WTC11 (cell line): ENCODE measurements around the gene SPRR2D. TPM values are rescaled to one million over a fixed set of nuclear protein-coding genes. Genes with fewer than 3 reads are reported as not detected.

Experiments
- ATAC-seq: fragments of 200-7000 bp; cut with Tn5 transposase; 2 replicates; pipeline ENCODE4 v1.10.0; 2021; ENCODE audit warnings: mild to moderate bottlenecking, moderate library complexity
- CTCF ChIA-PET: fragments of 300-600 bp; sonication (Branson Sonifier 250); formaldehyde crosslinking; loops from one replicate; lab custom pipeline; 2021; ENCODE audit warnings: antibody characterized with exemption; lab: Charles Lee
- POLR2A ChIA-PET: fragments of 350-600 bp; sonication (Branson Sonifier 250); formaldehyde crosslinking; loops from one replicate; lab custom pipeline; 2021; ENCODE audit warnings: antibody characterized with exemption; lab: Charles Lee
- DNase-seq: peaks from one replicate; pipeline ENCODE4 v3.0.0; 2021; ENCODE audit warnings: low spot score
- H3K27ac Mint-ChIP-seq: 2 replicates; pipeline ENCODE4 v1.8.0; 2021; ENCODE audit warnings: mixed read lengths
- H3K27me3 Mint-ChIP-seq: 2 replicates; pipeline ENCODE4 v1.8.0; 2021; ENCODE audit warnings: low read depth, mild to moderate bottlenecking, moderate library complexity, mixed read lengths
- H3K36me3 Mint-ChIP-seq: 2 replicates; pipeline ENCODE4 v1.8.0; 2021; ENCODE audit warnings: mixed read lengths
- H3K4me1 Mint-ChIP-seq: 2 replicates; pipeline ENCODE4 v1.8.0; 2022; ENCODE audit warnings: mixed read lengths
- H3K4me3 Mint-ChIP-seq: 2 replicates; pipeline ENCODE4 v1.8.0; 2021; ENCODE audit warnings: mild to moderate bottlenecking, moderate library complexity, mixed read lengths
- H3K9me3 Mint-ChIP-seq: 2 replicates; pipeline ENCODE4 v1.8.0; 2021; ENCODE audit warnings: mixed read lengths
- ATF3 ChIP-seq: sonication (generic); formaldehyde crosslinking; conservative IDR thresholded peaks from 2 replicates; pipeline ENCODE4 v1.8.1; 2022; ENCODE audit warnings: mild to moderate bottlenecking, missing genetic modification reagents
- ATF6 ChIP-seq: sonication (generic); formaldehyde crosslinking; IDR thresholded peaks from 2 replicates; pipeline ENCODE4 v1.8.1; 2023; ENCODE audit warnings: mild to moderate bottlenecking, missing genetic modification reagents
- E2F1 ChIP-seq: sonication (generic); formaldehyde crosslinking; IDR thresholded peaks from 2 replicates; pipeline ENCODE4 v1.8.0; 2022; ENCODE audit warnings: mild to moderate bottlenecking, missing genetic modification reagents
- ELF4 ChIP-seq: sonication (generic); formaldehyde crosslinking; IDR thresholded peaks from 2 replicates; pipeline ENCODE4 v1.8.1; 2022; ENCODE audit warnings: low read depth, mild to moderate bottlenecking, moderate library complexity, missing genetic modification reagents
- ERG ChIP-seq: fragments of 250-450 bp; sonication (Bioruptor Pico); IDR thresholded peaks from 2 replicates; pipeline ENCODE4 v1.8.0; 2021; ENCODE audit warnings: mild to moderate bottlenecking
- GRHL2 ChIP-seq: fragments of 250-450 bp; sonication (Bioruptor Pico); IDR thresholded peaks from 2 replicates; pipeline ENCODE4 v1.8.0; 2022; ENCODE audit warnings: mild to moderate bottlenecking, moderate library complexity; ENCODE audit not compliant: insufficient replicate concordance, severe bottlenecking
- GTF2I ChIP-seq: fragments of 250-450 bp; sonication (Bioruptor Pico); conservative IDR thresholded peaks from 2 replicates; pipeline ENCODE4 v1.4.0; 2021; ENCODE audit warnings: mild to moderate bottlenecking
- IRF1 ChIP-seq: sonication (generic); formaldehyde crosslinking; IDR thresholded peaks from 2 replicates; pipeline ENCODE4 v1.8.0; 2023; ENCODE audit warnings: missing genetic modification reagents
- MAX ChIP-seq: sonication (generic); formaldehyde crosslinking; IDR thresholded peaks from 2 replicates; pipeline ENCODE4 v1.8.0; 2022; ENCODE audit warnings: mild to moderate bottlenecking, missing genetic modification reagents
- NFE2L1 ChIP-seq: sonication (generic); formaldehyde crosslinking; IDR thresholded peaks from 2 replicates; pipeline ENCODE4 v1.8.1; 2023; ENCODE audit warnings: missing genetic modification reagents
- NFYB ChIP-seq: sonication (generic); formaldehyde crosslinking; conservative IDR thresholded peaks from 2 replicates; pipeline ENCODE4 v1.8.0; 2022; ENCODE audit warnings: low read depth, missing genetic modification reagents
- NR1H2 ChIP-seq: sonication (generic); formaldehyde crosslinking; IDR thresholded peaks from 2 replicates; pipeline ENCODE4 v1.9.0; 2021; ENCODE audit warnings: mild to moderate bottlenecking, moderate library complexity, missing genetic modification reagents
- STAT6 ChIP-seq: sonication (generic); formaldehyde crosslinking; conservative IDR thresholded peaks from 2 replicates; pipeline ENCODE4 v1.8.1; 2023; ENCODE audit warnings: mild to moderate bottlenecking, low read depth, missing genetic modification reagents, moderate library complexity
- ZNF138 ChIP-seq: sonication (generic); formaldehyde crosslinking; conservative IDR thresholded peaks from 2 replicates; pipeline ENCODE4 v1.8.1; 2022; ENCODE audit warnings: mild to moderate bottlenecking, moderate library complexity, missing genetic modification reagents
- ZNF232 ChIP-seq: sonication (generic); formaldehyde crosslinking; IDR thresholded peaks from 2 replicates; pipeline ENCODE4 v1.8.0; 2022; ENCODE audit warnings: mild to moderate bottlenecking, missing genetic modification reagents
- ZNF416 ChIP-seq: fragments of 250-450 bp; sonication (Bioruptor Pico); IDR thresholded peaks from 2 replicates; pipeline ENCODE4 v1.9.0; 2021; ENCODE audit warnings: mild to moderate bottlenecking, inconsistent platforms
- ZSCAN18 ChIP-seq: fragments of 250-450 bp; sonication (Bioruptor Pico); IDR thresholded peaks from 2 replicates; pipeline ENCODE4 v2.1.2; 2022; ENCODE audit warnings: mild to moderate bottlenecking, moderate library complexity
- total RNA-seq: library from RNA; stranded (reverse); gene quantifications from 3 replicates; pipeline ENCODE4 v1.2.3, GENCODE V29; 2021

The SPRR2D gene
- total RNA-seq, 1 experiment from 2014 or later = not detected

- Mint-ChIP-seq H3K36me3 (no peaks in the 10 kb centered on the region), H3K4me3 (no peak overlapping the region), H3K27me3 (no peaks in the 10 kb centered on the region), H3K9me3 (no peaks in the 10 kb centered on the region), H3K4me1 (no peaks in the 10 kb centered on the region), H3K27ac (no peak overlapping the region)
- ChIA-PET CTCF (no interaction called here), POLR2A (no interaction called here)
- TF ChIP-seq ZNF416 (CRISPR knock-in tag) = no peak
- TF ChIP-seq ZNF232 (CRISPR knock-in tag) = no peak
- TF ChIP-seq ZSCAN18 (CRISPR knock-in tag) = no peak
- TF ChIP-seq GTF2I (CRISPR knock-in tag) = no peak
- no peak for TF ChIP-seq NFYB (CRISPR knock-in tag)
- no peak for TF ChIP-seq ATF6 (CRISPR knock-in tag)
- no peak for TF ChIP-seq E2F1 (CRISPR knock-in tag)
- TF ChIP-seq ATF3 (CRISPR knock-in tag) = no peak
- TF ChIP-seq ERG (CRISPR knock-in tag) = no peak
- TF ChIP-seq MAX (CRISPR knock-in tag) = no peak
- no peak for TF ChIP-seq NR1H2
- no peak for TF ChIP-seq ELF4 (CRISPR knock-in tag)
- no peak for TF ChIP-seq NFE2L1
- TF ChIP-seq ZNF138 (CRISPR knock-in tag) = no peak
- no peak for TF ChIP-seq STAT6 (CRISPR knock-in tag)
- TF ChIP-seq IRF1 = no peak
- no peak for TF ChIP-seq GRHL2 (CRISPR knock-in tag)
- ATAC-seq (no peak), DNase-seq (no peak)
These were observed 32.1 kb upstream of the SPRR2D start for GRCh38 chr1:153072806-153073726.
